Stimulated activated naive CD4-positive, alpha-beta T cell treated with Interleukin-2 at 50 U/mL for 16 hours (primary cell): ENCODE measurements around the gene GALNT17.

Source experiments
- DNase-seq: peaks from one replicate; lab custom pipeline; 2025; lab: John Stamatoyannopoulos, UW

The GALNT17 gene

GRCh38 chr7:71285571-71286145 is 153.7 kb downstream of the GALNT17 start:
- no peak for DNase-seq

- no peak for DNase-seq
Observed at GRCh38 chr7:71286336-71286735, 154.4 kb downstream of the GALNT17 start.

GRCh38 chr7:71286924-71287323 is 155.0 kb downstream of the GALNT17 start:
- no peak for DNase-seq

GRCh38 chr7:71290452-71290851 is 158.5 kb downstream of the GALNT17 start:
- DNase-seq = no peak

GRCh38 chr7:71298378-71298777 is 166.4 kb downstream of the GALNT17 start:
- DNase-seq = no peak

- DNase-seq = no peak
Observed at GRCh38 chr7:71300086-71300485, 168.1 kb downstream of the GALNT17 start.

- DNase-seq = no peak
Observed at GRCh38 chr7:71300603-71301002, 168.7 kb downstream of the GALNT17 start.

GRCh38 chr7:71301167-71301566 is 169.2 kb downstream of the GALNT17 start:
- DNase-seq = no peak

GRCh38 chr7:71303566-71303965 is 171.6 kb downstream of the GALNT17 start:
- no peak for DNase-seq

GRCh38 chr7:71308096-71308495 is 176.2 kb downstream of the GALNT17 start:
- no peak for DNase-seq

- DNase-seq = no peak
Observed at GRCh38 chr7:71311576-71311975, 179.6 kb downstream of the GALNT17 start.

GRCh38 chr7:71312755-71313490 is 181.0 kb downstream of the GALNT17 start:
- DNase-seq = no peak

- no peak for DNase-seq
Observed at GRCh38 chr7:71313553-71313952, 181.6 kb downstream of the GALNT17 start.

GRCh38 chr7:71320916-71321315 is 189.0 kb downstream of the GALNT17 start:
- no peak for DNase-seq

GRCh38 chr7:71322201-71322600 is 190.3 kb downstream of the GALNT17 start:
- no peak for DNase-seq

GRCh38 chr7:71323726-71324125 is 191.8 kb downstream of the GALNT17 start:
- DNase-seq = no peak

GRCh38 chr7:71325151-71325550 is 193.2 kb downstream of the GALNT17 start:
- DNase-seq = no peak

GRCh38 chr7:71326595-71326994 is 194.7 kb downstream of the GALNT17 start:
- no peak for DNase-seq

GRCh38 chr7:71327946-71328345 is 196.0 kb downstream of the GALNT17 start:
- DNase-seq = no peak

GRCh38 chr7:71329030-71329660 is 197.2 kb downstream of the GALNT17 start:
- DNase-seq = no peak

- no peak for DNase-seq
Observed at GRCh38 chr7:71332207-71332606, 200.3 kb downstream of the GALNT17 start.

GRCh38 chr7:71334541-71334940 is 202.6 kb downstream of the GALNT17 start:
- DNase-seq = no peak

GRCh38 chr7:71338866-71339265 is 206.9 kb downstream of the GALNT17 start:
- DNase-seq = no peak
